SK-N-SH (cell line): ENCODE measurements around the gene PIGV. TPM values are rescaled to one million over a fixed set of nuclear protein-coding genes. Genes with fewer than 3 reads are reported as not detected.

Experiments
- CTCF ChIA-PET: fragments of 300-600, 350-600 bp; formaldehyde crosslinking; extraction: SDS; loops from one replicate; lab custom pipeline; 2021; lab: Yijun Ruan, JAX
- POLR2A ChIA-PET: fragments of 350-600 bp; sonication (Branson Sonifier 250); formaldehyde crosslinking; extraction: SDS; loops from one replicate; lab custom pipeline; 2020; ENCODE audit warnings: antibody characterized with exemption, inconsistent platforms; lab: Yijun Ruan, JAX
- DNase-seq: peaks from one replicate; pipeline ENCODE4 v3.0.0; 2012
- H2AFZ ChIP-seq: fragments of 200-600 bp; sonication (generic); 2 replicates; pipeline ENCODE4 v1.8.1; 2016; ENCODE audit warnings: antibody characterized with exemption, mild to moderate bottlenecking, low read depth
- H3F3A ChIP-seq: fragments of 200-600 bp; sonication (generic); replicated peaks from 2 replicates; pipeline ENCODE3; 2016; ENCODE audit warnings: antibody characterized with exemption, mild to moderate bottlenecking; ENCODE audit not compliant: insufficient read depth
- H3K27ac ChIP-seq, 2 experiments: fragments of 200-500 bp in 1 of 2; fragments of 200-600 bp in 1 of 2; sonication (Bioruptor generic) in 1 of 2; sonication (generic), shearing (Covaris generic) in 1 of 2; 2 replicates each; pipeline versions ENCODE4 v1.5.1 to v1.6.1; 2014 to 2016; ENCODE audit warnings: low read depth in 2 of 2, inconsistent platforms in 1 of 2, low read length in 1 of 2, mild to moderate bottlenecking in 1 of 2, mixed read lengths in 1 of 2
- H3K27me3 ChIP-seq: fragments of 200-600 bp; sonication (generic), shearing (Covaris generic); 2 replicates; pipeline ENCODE4 v1.6.1; 2016; ENCODE audit warnings: mixed run types; ENCODE audit not compliant: insufficient read depth
- H3K36me3 ChIP-seq, 2 experiments: fragments of 200-500 bp in 1 of 2; fragments of 200-600 bp in 1 of 2; sonication (Bioruptor generic) in 1 of 2; sonication (generic) in 1 of 2; replicated peaks in 1 of 2; 2 replicates each; pipeline versions ENCODE3 to v1.5.1; 2014 to 2016; ENCODE audit warnings: low read length in 1 of 2, mild to moderate bottlenecking in 1 of 2; ENCODE audit not compliant: insufficient read depth in 2 of 2, control insufficient read depth in 1 of 2
- H3K4me1 ChIP-seq, 2 experiments: fragments of 200-500 bp in 1 of 2; fragments of 200-600 bp in 1 of 2; sonication (Bioruptor generic) in 1 of 2; sonication (generic), shearing (Covaris generic) in 1 of 2; 2 replicates each; pipeline versions ENCODE4 v1.5.1 to v1.6.1; 2014 to 2016; ENCODE audit warnings: low read depth in 1 of 2, low read length in 1 of 2, mixed run types in 1 of 2; ENCODE audit not compliant: insufficient read depth in 2 of 2, control insufficient read depth in 1 of 2
- H3K4me2 ChIP-seq: fragments of 200-600 bp; sonication (generic), shearing (Covaris generic); 2 replicates; pipeline ENCODE4 v1.6.1; 2017; ENCODE audit warnings: mixed run types
- H3K4me3 ChIP-seq, 2 experiments: fragments of 200-500 bp in 1 of 2; fragments of 200-600 bp in 1 of 2; sonication (Bioruptor generic) in 1 of 2; sonication (generic), shearing (Covaris generic) in 1 of 2; 2 replicates each; pipeline versions ENCODE4 v1.5.1 to v1.8.1; 2014 to 2016; ENCODE audit warnings: low read depth in 2 of 2, inconsistent platforms in 1 of 2, low read length in 1 of 2, mild to moderate bottlenecking in 1 of 2, mixed read lengths in 1 of 2, moderate library complexity in 1 of 2
- H3K79me2 ChIP-seq: fragments of 200-600 bp; sonication (generic); 2 replicates; pipeline ENCODE4 v1.8.1; 2017; ENCODE audit warnings: mild to moderate bottlenecking; ENCODE audit not compliant: insufficient read depth
- H3K9ac ChIP-seq: fragments of 200-600 bp; sonication (generic); 2 replicates; pipeline ENCODE4 v1.6.1; 2017; ENCODE audit warnings: mixed run types
- H3K9me2 ChIP-seq: fragments of 200-600 bp; sonication (generic); 2 replicates; pipeline ENCODE4 v1.6.1; 2017; ENCODE audit warnings: mixed run types
- H3K9me3 ChIP-seq: fragments of 200-600 bp; sonication (generic); 2 replicates; pipeline ENCODE4 v1.6.1; 2017; ENCODE audit warnings: mixed run types, mild to moderate bottlenecking, moderate library complexity
- H4K20me1 ChIP-seq: fragments of 200-600 bp; sonication (generic); 2 replicates; pipeline ENCODE4 v1.6.1; 2017; ENCODE audit warnings: mild to moderate bottlenecking, mixed run types; ENCODE audit not compliant: insufficient read depth
- CHD2 ChIP-seq: fragments of 150-350 bp; IDR thresholded peaks from 2 replicates; pipeline ENCODE4 v1.6.1; 2018; ENCODE audit warnings: low read length; ENCODE audit not compliant: partially characterized antibody
- CTCF ChIP-seq: fragments of 200-600 bp; sonication (generic); IDR thresholded peaks from 2 replicates; pipeline ENCODE4 v1.6.1; 2017; ENCODE audit warnings: antibody characterized with exemption, mild to moderate bottlenecking, moderate library complexity
- ELF1 ChIP-seq: IDR thresholded peaks from 2 replicates; pipeline ENCODE4 v1.4.0; 2012
- FOSL2 ChIP-seq: IDR thresholded peaks from 2 replicates; pipeline ENCODE4 v1.4.0; 2012; ENCODE audit warnings: low read depth, mild to moderate bottlenecking, moderate library complexity, borderline replicate concordance
- FOXJ3 ChIP-seq: sonication (generic); formaldehyde crosslinking; IDR thresholded peaks from 2 replicates; pipeline ENCODE4 v1.5.1; 2020; ENCODE audit warnings: mild to moderate bottlenecking, missing genetic modification reagents
- GABPA ChIP-seq: IDR thresholded peaks from 2 replicates; pipeline ENCODE4 v1.4.0; 2012; ENCODE audit warnings: low read depth, mild to moderate bottlenecking
- GATA2 ChIP-seq: sonication (generic); formaldehyde crosslinking; IDR thresholded peaks from 2 replicates; pipeline ENCODE4 v1.5.0; 2020; ENCODE audit warnings: mild to moderate bottlenecking, missing genetic modification reagents
- MAX ChIP-seq: IDR thresholded peaks from 2 replicates; pipeline ENCODE4 v1.4.0; 2012; ENCODE audit warnings: low read depth
- MEF2A ChIP-seq: IDR thresholded peaks from 2 replicates; pipeline ENCODE4 v1.4.0; 2012; ENCODE audit warnings: low read depth, borderline replicate concordance
- NRF1 ChIP-seq: IDR thresholded peaks from 2 replicates; pipeline ENCODE4 v1.6.1; 2012; ENCODE audit warnings: low read depth, mild to moderate bottlenecking, low read length
- POLR2AphosphoS5 ChIP-seq: IDR thresholded peaks from 2 replicates; pipeline ENCODE4 v1.6.1; 2012; ENCODE audit warnings: low read depth, low read length
- RAD21 ChIP-seq: IDR thresholded peaks from 2 replicates; pipeline ENCODE4 v1.6.1; 2012; ENCODE audit warnings: mild to moderate bottlenecking, low read length
- RXRA ChIP-seq: IDR thresholded peaks from 2 replicates; pipeline ENCODE4 v1.4.0; 2012; ENCODE audit warnings: low read depth, mild to moderate bottlenecking, borderline replicate concordance
- SIN3A ChIP-seq: IDR thresholded peaks from 2 replicates; pipeline ENCODE4 v1.6.1; 2012; ENCODE audit warnings: low read depth, mild to moderate bottlenecking, low read length, moderate library complexity, borderline replicate concordance
- SMC3 ChIP-seq: IDR thresholded peaks from 2 replicates; pipeline ENCODE4 v1.6.1; 2012; ENCODE audit warnings: low read depth, low read length, improper control_type of control experiment
- TCF12 ChIP-seq: IDR thresholded peaks from 2 replicates; pipeline ENCODE4 v1.4.0; 2012
- YY1 ChIP-seq: IDR thresholded peaks from 2 replicates; pipeline ENCODE4 v1.4.0; 2012; ENCODE audit warnings: low read depth, mild to moderate bottlenecking
- WGBS: methylation state at CpG from one replicate; pipeline ENCODE4 v1.1.6; 2017; ENCODE audit warnings: low lambda C conversion rate; 5-methylcytosine and 5-hydroxymethylcytosine counted together
- polyA plus RNA-seq, 3 experiments: library from polyadenylated mRNA; depleted of rRNA; stranded (reverse); fragments of >200 nt; gene quantifications; 2 replicates each; pipeline ENCODE4 v1.2.3, GENCODE V29; 2012
- TF ChIP-seq, protein P1 (sequence below): IDR thresholded peaks from 2 replicates; pipeline ENCODE4 v1.6.1; 2012; ENCODE audit warnings: mild to moderate bottlenecking, low read depth, low read length, moderate library complexity
- TF ChIP-seq, protein P2 (sequence below): IDR thresholded peaks from 2 replicates; pipeline ENCODE4 v1.4.0; 2012; ENCODE audit warnings: low read depth, borderline replicate concordance
- TF ChIP-seq, protein P3 (sequence below): IDR thresholded peaks from 2 replicates; pipeline ENCODE4 v1.4.0; 2012; ENCODE audit warnings: low read depth, borderline replicate concordance
- TF ChIP-seq, protein P4 (sequence below): IDR thresholded peaks from 2 replicates; pipeline ENCODE4; 2012

The PIGV gene
- polyA plus RNA-seq, 1 of the 3 experiments (the other 2 are of a cell fraction), result 16.5 TPM

DNA sequence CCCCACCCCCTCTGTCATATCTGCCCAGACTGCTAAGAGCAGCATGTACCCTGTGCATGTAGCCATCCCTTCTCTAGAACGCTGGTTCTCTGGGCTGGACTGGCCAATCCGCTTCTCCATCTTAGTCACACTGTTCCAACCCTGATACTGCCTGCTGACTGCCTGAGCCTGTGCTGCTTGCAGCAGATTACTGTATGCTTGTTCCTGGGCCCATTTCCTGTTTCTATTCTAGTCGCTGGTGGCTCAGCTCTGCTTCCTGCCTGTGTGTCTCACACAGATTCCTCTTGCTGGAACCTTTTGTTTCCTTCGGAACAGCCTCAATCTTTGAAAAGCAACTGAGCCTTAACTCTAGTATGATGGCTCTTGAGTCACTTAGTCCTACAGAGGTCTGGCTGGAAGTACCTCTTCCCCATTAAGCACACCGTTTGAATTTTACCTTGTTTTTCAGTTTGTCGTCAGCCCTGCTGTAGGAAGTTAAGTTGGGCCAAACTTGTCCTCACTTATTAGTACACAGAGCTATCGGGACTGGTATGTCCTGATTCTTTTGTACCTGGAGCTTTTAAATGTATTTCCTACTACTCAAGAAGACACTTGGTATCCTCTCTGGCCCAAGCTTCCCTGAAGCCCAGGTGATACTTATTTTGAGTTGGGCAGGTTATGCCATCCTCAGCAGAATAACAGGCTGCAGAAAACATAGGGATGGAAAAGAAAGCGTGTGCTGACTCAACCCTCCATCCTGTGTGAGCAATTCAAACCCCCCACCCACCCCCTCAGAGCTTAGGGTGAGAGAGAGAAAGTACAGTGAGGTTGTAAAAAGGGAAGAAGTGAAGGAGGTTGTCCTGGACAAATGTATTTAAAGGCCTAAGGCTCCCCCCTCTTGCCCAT, 43.4 kb upstream of the PIGV start:
- Histone ChIP-seq H2AFZ (no peak overlapping the region), H3K9me2 (no peaks in the 10 kb centered on the region), H3K4me2 (peak overlapping the region; percentile 58), H3F3A (peaks cover 42% of the 10 kb centered on the region), H3K27me3 (no peaks in the 10 kb centered on the region), H3K27ac (peak overlapping the region; percentile 83 to 90), H3K79me2 (peaks cover 90% of the 10 kb centered on the region), H3K36me3 (peaks cover 46 to 58% of the 10 kb centered on the region in 2 experiments), H3K9me3 (no peaks in the 10 kb centered on the region), H3K4me3 (peak overlapping the region in 1 of 2 experiments; percentile 20; a peak in 1 of 4 replicates), H3K4me1 (peaks cover 15 to 26% of the 10 kb centered on the region in 2 experiments; a peak in 3 of 4 replicates), H4K20me1 (peaks cover 12% of the 10 kb centered on the region), H3K9ac (peak overlapping the region; percentile 49; the same call in 1 of the 2 replicates)
- WGBS, result 27% methylated on average over 8 of the region's 8 CpGs
- POLR2A ChIA-PET, result no interaction called here
- DNase-seq, result peak; percentile 34
- CTCF ChIA-PET, result interaction anchor here (0.6 to 2.1 kb wide), 4 partner anchors 10 to 142 kb away, joined by 3 to 7 read pairs (median 4); no protein-coding TSS in a partner anchor
- TF ChIP-seq FOSL2 (peak; percentile 60; the same call in 1 of the 2 replicates), RXRA (peak; percentile 12; the same call in 1 of the 2 replicates), CHD2 (peak; percentile 10), YY1 (peak; percentile 57; the same call in 1 of the 2 replicates), FOXJ3 (CRISPR knock-in tag) (no peak), MEF2A (peak; percentile 99), ELF1 (peak; percentile 94), MAX (peak; percentile 91), GABPA (peak; percentile 71), CTCF (no peak), SIN3A (peak; percentile 79; the same call in 1 of the 2 replicates), RAD21 (peak; percentile 11; the same call in 1 of the 2 replicates), NRF1 (no peak), TCF12 (peak; percentile 75), SMC3 (peak; percentile 16; the same call in 1 of the 2 replicates), GATA2 (CRISPR knock-in tag) (no peak), POLR2AphosphoS5 (peak; percentile 53; the same call in 1 of the 2 replicates)
- TF ChIP-seq, protein P1, sequence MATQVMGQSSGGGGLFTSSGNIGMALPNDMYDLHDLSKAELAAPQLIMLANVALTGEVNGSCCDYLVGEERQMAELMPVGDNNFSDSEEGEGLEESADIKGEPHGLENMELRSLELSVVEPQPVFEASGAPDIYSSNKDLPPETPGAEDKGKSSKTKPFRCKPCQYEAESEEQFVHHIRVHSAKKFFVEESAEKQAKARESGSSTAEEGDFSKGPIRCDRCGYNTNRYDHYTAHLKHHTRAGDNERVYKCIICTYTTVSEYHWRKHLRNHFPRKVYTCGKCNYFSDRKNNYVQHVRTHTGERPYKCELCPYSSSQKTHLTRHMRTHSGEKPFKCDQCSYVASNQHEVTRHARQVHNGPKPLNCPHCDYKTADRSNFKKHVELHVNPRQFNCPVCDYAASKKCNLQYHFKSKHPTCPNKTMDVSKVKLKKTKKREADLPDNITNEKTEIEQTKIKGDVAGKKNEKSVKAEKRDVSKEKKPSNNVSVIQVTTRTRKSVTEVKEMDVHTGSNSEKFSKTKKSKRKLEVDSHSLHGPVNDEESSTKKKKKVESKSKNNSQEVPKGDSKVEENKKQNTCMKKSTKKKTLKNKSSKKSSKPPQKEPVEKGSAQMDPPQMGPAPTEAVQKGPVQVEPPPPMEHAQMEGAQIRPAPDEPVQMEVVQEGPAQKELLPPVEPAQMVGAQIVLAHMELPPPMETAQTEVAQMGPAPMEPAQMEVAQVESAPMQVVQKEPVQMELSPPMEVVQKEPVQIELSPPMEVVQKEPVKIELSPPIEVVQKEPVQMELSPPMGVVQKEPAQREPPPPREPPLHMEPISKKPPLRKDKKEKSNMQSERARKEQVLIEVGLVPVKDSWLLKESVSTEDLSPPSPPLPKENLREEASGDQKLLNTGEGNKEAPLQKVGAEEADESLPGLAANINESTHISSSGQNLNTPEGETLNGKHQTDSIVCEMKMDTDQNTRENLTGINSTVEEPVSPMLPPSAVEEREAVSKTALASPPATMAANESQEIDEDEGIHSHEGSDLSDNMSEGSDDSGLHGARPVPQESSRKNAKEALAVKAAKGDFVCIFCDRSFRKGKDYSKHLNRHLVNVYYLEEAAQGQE, result peak; percentile 56; the same call in 1 of the 2 replicates
- TF ChIP-seq, protein P2, sequence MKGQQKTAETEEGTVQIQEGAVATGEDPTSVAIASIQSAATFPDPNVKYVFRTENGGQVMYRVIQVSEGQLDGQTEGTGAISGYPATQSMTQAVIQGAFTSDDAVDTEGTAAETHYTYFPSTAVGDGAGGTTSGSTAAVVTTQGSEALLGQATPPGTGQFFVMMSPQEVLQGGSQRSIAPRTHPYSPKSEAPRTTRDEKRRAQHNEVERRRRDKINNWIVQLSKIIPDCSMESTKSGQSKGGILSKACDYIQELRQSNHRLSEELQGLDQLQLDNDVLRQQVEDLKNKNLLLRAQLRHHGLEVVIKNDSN, result peak; percentile 37; the same call in 1 of the 2 replicates
- TF ChIP-seq, protein P3, sequence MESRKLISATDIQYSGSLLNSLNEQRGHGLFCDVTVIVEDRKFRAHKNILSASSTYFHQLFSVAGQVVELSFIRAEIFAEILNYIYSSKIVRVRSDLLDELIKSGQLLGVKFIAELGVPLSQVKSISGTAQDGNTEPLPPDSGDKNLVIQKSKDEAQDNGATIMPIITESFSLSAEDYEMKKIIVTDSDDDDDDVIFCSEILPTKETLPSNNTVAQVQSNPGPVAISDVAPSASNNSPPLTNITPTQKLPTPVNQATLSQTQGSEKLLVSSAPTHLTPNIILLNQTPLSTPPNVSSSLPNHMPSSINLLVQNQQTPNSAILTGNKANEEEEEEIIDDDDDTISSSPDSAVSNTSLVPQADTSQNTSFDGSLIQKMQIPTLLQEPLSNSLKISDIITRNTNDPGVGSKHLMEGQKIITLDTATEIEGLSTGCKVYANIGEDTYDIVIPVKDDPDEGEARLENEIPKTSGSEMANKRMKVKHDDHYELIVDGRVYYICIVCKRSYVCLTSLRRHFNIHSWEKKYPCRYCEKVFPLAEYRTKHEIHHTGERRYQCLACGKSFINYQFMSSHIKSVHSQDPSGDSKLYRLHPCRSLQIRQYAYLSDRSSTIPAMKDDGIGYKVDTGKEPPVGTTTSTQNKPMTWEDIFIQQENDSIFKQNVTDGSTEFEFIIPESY, result 0 out of 2 replicates have a peak, but pooled peaks have one; percentile 10
- TF ChIP-seq, protein P4, sequence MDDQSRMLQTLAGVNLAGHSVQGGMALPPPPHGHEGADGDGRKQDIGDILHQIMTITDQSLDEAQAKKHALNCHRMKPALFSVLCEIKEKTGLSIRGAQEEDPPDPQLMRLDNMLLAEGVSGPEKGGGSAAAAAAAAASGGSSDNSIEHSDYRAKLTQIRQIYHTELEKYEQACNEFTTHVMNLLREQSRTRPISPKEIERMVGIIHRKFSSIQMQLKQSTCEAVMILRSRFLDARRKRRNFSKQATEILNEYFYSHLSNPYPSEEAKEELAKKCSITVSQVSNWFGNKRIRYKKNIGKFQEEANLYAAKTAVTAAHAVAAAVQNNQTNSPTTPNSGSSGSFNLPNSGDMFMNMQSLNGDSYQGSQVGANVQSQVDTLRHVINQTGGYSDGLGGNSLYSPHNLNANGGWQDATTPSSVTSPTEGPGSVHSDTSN, result peak; percentile 56
